Spleen (tissue), 7 donors: ENCODE data around the gene OTC.

Source experiments
- POLR2A ChIP-seq, 3 donors: fragments of 450-650 bp; IDR thresholded peaks; one replicate each; pipeline ENCODE4 v1.5.1; 2017; ENCODE audit warnings: antibody characterized with exemption in 3 of 3, mild to moderate bottlenecking in 1 of 3
- TF ChIP-seq, protein P1 (sequence below), 11 experiments: fragments of 200-600 bp in 7 of 11; fragments of 450-650 bp in 4 of 11; sonication (generic) in 4 of 11; IDR thresholded peaks in 8 of 11; conservative IDR thresholded peaks in 3 of 11; 1 replicate in 7 of 11; 2 replicates in 4 of 11; pipeline versions ENCODE4 v1.4.0 to v1.8.0; 2016 to 2021; ENCODE audit warnings: antibody characterized with exemption in 11 of 11, inconsistent platforms in 4 of 11, mild to moderate bottlenecking in 1 of 11
- donor health status: DM: no; HTN: no; CAD: no; lungs with moderate emphysema.
- donor health status: DM: no; HTN: no; CAD: no.
- donor health status: DM: no; HTN: no; CAD: no.

DNA sequence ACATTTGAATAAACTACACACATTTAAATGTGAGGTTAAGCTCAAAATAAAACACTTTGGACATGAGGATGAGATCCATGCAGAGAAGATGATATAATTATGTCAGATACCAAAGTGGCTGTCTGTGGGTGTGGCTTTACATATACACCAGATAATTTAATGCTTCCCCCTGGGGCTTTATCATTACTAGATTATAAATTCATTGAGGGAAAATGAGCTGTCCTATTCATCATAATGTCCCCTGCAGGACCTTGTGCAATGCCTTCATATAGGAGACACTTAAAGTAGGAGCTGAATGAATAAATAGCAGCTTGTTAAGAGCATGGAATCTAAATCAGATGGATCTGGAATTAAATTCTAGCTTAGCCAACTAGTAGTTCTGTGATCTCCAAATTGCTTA is 49.7 kb downstream of the OTC start:
- TF ChIP-seq POLR2A (IDR thresholded peaks at IDR 0.05), result no peak
- TF ChIP-seq, protein P1, sequence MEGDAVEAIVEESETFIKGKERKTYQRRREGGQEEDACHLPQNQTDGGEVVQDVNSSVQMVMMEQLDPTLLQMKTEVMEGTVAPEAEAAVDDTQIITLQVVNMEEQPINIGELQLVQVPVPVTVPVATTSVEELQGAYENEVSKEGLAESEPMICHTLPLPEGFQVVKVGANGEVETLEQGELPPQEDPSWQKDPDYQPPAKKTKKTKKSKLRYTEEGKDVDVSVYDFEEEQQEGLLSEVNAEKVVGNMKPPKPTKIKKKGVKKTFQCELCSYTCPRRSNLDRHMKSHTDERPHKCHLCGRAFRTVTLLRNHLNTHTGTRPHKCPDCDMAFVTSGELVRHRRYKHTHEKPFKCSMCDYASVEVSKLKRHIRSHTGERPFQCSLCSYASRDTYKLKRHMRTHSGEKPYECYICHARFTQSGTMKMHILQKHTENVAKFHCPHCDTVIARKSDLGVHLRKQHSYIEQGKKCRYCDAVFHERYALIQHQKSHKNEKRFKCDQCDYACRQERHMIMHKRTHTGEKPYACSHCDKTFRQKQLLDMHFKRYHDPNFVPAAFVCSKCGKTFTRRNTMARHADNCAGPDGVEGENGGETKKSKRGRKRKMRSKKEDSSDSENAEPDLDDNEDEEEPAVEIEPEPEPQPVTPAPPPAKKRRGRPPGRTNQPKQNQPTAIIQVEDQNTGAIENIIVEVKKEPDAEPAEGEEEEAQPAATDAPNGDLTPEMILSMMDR (IDR thresholded peaks at IDR 0.05 in 8 of 11, conservative IDR thresholded peaks at IDR 0.05 in 3 of 11), result no peak
